Measurements from ENCODE around the gene URB2. TPM values are rescaled to one million over a fixed set of nuclear protein-coding genes. Genes with fewer than 3 reads are reported as not detected.

Gene URB2
- total RNA-seq, 1 experiment from 2014 or later: 20.4 TPM

- Histone ChIP-seq H3K4me3 (replicated peaks in 1 of 2; ENCODE audit: low read depth in 1 of 2, low read length in 2 of 2) (no peak overlapping the region), H3K4me1 (ENCODE audit: control insufficient read depth in 1 of 2, insufficient read depth in 2 of 2, low read length in 2 of 2) (no peaks in the 10 kb centered on the region), H3K36me3 (ENCODE audit: control insufficient read depth in 1 of 2, insufficient read depth in 2 of 2, low read length in 2 of 2) (peaks cover 37 to 41% of the 10 kb centered on the region in 2 experiments), H3K9me2 (ENCODE audit: insufficient read depth) (no peaks in the 10 kb centered on the region), H3K27ac (ENCODE audit: low read depth, low read length) (no peak overlapping the region), H3K9ac (ENCODE audit: low read length) (no peak overlapping the region), H3K4me2 (ENCODE audit: low read length) (no peak overlapping the region), H3K9me3 (ENCODE audit: control insufficient read depth in 1 of 2, insufficient read depth in 1 of 2, low read depth in 1 of 2, low read length in 2 of 2) (no peaks in the 10 kb centered on the region), H3K79me2 (ENCODE audit: insufficient read depth, low read length) (peaks cover 49% of the 10 kb centered on the region), H2AFZ (ENCODE audit: low read depth, low read length, poor library complexity, severe bottlenecking) (no peak overlapping the region), H3K27me3 (ENCODE audit: insufficient read depth, low read length) (no peaks in the 10 kb centered on the region), H4K20me1 (ENCODE audit: insufficient read depth) (no peaks in the 10 kb centered on the region; the same call in 1 of the 2 replicates)
- ATAC-seq: no peak
- TF ChIP-seq SP1 (IDR thresholded peaks at IDR 0.05; ENCODE audit: low read depth) (no peak), ZFX (IDR thresholded peaks at IDR 0.05) (no peak), FOSL1 (IDR thresholded peaks at IDR 0.05; ENCODE audit: low read depth) (no peak), SRF (IDR thresholded peaks at IDR 0.05; ENCODE audit: low read depth) (no peak)
- no TSS peak for BruUV-seq (replicated peaks)
- CTCF ChIA-PET: no interaction called here
- intact Hi-C loops (cut with micrococcal nuclease): no loop called here
- RAD21 ChIA-PET (ENCODE audit: low non-redundant PET in 1 of 2, low total read pairs in 2 of 2, uncharacterized antibody in 2 of 2, unreplicated experiment in 2 of 2): no interaction called here
- DNase-seq (ENCODE audit: low read depth, low spot score): no peak
- POLR2A ChIA-PET: no interaction called here
These were observed 18.1 kb downstream of the URB2 start for GRCh38 chr1:229643996-229644745.

DNA sequence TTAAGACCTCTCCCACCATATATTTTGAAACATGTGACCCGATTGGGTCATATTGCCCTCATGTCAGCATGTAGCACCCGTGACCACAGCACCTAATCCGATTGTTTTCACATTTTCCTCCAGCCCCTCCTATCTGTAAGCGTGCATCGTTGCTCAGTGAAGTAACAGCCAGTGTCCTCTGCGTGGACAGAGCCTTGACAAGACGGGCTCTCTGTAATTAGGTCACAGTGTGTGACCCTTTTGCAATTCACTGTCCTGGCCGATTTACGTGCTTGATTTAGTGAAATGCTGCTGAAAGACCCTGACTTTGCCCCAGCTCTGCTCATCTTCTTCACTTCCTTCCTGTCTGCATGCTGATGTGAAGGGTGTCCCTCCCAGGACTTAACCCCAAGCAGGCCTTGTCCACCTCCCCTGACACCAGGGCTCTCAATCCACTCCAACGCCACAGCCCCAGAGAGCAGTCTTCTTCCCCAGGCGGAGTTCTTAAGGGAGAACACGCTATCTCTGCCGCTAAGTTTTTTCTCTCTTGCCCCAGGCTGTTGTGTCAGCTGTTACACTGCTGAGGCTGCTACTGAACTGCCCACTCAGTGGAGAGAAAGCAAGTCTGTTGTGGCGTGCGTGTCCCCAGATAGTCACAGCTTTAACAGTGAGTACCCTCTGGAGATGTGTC lies 19.4 kb downstream of the URB2 start:
- H4K20me1 ChIP-seq (ENCODE audit: insufficient read depth): no peaks in the 10 kb centered on the region
- peaks cover 43% of the 10 kb centered on the region for H3K79me2 ChIP-seq (ENCODE audit: insufficient read depth, low read length)
- H2AFZ ChIP-seq (ENCODE audit: low read depth, low read length, poor library complexity, severe bottlenecking): no peak overlapping the region
- intact Hi-C loops (cut with micrococcal nuclease): no loop called here
- H3K4me3 ChIP-seq (replicated peaks in 1 of 2; ENCODE audit: low read depth in 1 of 2, low read length in 2 of 2): no peak overlapping the region
- no peak overlapping the region for H3K27ac ChIP-seq (ENCODE audit: low read depth, low read length)
- no peaks in the 10 kb centered on the region for H3K9me2 ChIP-seq (ENCODE audit: insufficient read depth)
- ChIA-PET POLR2A (no interaction called here), RAD21 (ENCODE audit: low non-redundant PET in 1 of 2, low total read pairs in 2 of 2, uncharacterized antibody in 2 of 2, unreplicated experiment in 2 of 2) (no interaction called here), CTCF (no interaction called here)
- H3K4me1 ChIP-seq (ENCODE audit: control insufficient read depth in 1 of 2, insufficient read depth in 2 of 2, low read length in 2 of 2): no peaks in the 10 kb centered on the region
- DNase-seq (ENCODE audit: low read depth, low spot score) (no peak), ATAC-seq (no peak)
- H3K27me3 ChIP-seq (ENCODE audit: insufficient read depth, low read length): no peaks in the 10 kb centered on the region
- no peaks in the 10 kb centered on the region for H3K9me3 ChIP-seq (ENCODE audit: control insufficient read depth in 1 of 2, insufficient read depth in 1 of 2, low read depth in 1 of 2, low read length in 2 of 2)
- H3K4me2 ChIP-seq (ENCODE audit: low read length): no peak overlapping the region
- peaks cover 35 to 46% of the 10 kb centered on the region in 2 experiments for H3K36me3 ChIP-seq (ENCODE audit: control insufficient read depth in 1 of 2, insufficient read depth in 2 of 2, low read length in 2 of 2)
- TF ChIP-seq, protein P1, sequence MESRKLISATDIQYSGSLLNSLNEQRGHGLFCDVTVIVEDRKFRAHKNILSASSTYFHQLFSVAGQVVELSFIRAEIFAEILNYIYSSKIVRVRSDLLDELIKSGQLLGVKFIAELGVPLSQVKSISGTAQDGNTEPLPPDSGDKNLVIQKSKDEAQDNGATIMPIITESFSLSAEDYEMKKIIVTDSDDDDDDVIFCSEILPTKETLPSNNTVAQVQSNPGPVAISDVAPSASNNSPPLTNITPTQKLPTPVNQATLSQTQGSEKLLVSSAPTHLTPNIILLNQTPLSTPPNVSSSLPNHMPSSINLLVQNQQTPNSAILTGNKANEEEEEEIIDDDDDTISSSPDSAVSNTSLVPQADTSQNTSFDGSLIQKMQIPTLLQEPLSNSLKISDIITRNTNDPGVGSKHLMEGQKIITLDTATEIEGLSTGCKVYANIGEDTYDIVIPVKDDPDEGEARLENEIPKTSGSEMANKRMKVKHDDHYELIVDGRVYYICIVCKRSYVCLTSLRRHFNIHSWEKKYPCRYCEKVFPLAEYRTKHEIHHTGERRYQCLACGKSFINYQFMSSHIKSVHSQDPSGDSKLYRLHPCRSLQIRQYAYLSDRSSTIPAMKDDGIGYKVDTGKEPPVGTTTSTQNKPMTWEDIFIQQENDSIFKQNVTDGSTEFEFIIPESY (IDR thresholded peaks at IDR 0.05; ENCODE audit: extremely low read depth, insufficient replicate concordance, low read length): no peak
- no peak for TF ChIP-seq RAD21 (IDR thresholded peaks at IDR 0.05; ENCODE audit: low read depth)
- no peak for TF ChIP-seq EZH2 (IDR thresholded peaks at IDR 0.05)
- no peak for TF ChIP-seq FOSL1 (IDR thresholded peaks at IDR 0.05; ENCODE audit: low read depth)
- TF ChIP-seq, protein P2, sequence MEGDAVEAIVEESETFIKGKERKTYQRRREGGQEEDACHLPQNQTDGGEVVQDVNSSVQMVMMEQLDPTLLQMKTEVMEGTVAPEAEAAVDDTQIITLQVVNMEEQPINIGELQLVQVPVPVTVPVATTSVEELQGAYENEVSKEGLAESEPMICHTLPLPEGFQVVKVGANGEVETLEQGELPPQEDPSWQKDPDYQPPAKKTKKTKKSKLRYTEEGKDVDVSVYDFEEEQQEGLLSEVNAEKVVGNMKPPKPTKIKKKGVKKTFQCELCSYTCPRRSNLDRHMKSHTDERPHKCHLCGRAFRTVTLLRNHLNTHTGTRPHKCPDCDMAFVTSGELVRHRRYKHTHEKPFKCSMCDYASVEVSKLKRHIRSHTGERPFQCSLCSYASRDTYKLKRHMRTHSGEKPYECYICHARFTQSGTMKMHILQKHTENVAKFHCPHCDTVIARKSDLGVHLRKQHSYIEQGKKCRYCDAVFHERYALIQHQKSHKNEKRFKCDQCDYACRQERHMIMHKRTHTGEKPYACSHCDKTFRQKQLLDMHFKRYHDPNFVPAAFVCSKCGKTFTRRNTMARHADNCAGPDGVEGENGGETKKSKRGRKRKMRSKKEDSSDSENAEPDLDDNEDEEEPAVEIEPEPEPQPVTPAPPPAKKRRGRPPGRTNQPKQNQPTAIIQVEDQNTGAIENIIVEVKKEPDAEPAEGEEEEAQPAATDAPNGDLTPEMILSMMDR (IDR thresholded peaks at IDR 0.05 in 2 of 3, conservative IDR thresholded peaks at IDR 0.05 in 1 of 3; ENCODE audit: borderline replicate concordance in 1 of 3, insufficient read depth in 1 of 3, low read depth in 2 of 3, low read length in 2 of 3): no peak
- TF ChIP-seq ZFX (IDR thresholded peaks at IDR 0.05): no peak
- TF ChIP-seq POLR2AphosphoS5 (IDR thresholded peaks at IDR 0.05; ENCODE audit: low read depth, low read length): no peak
- TF ChIP-seq POLR2A (IDR thresholded peaks at IDR 0.05; ENCODE audit: borderline replicate concordance, extremely low read depth, insufficient read depth, insufficient read length): no peak
- no peak for TF ChIP-seq ATF3 (IDR thresholded peaks at IDR 0.05)
- TF ChIP-seq SRF (IDR thresholded peaks at IDR 0.05; ENCODE audit: low read depth): no peak
- TF ChIP-seq YY1 (IDR thresholded peaks at IDR 0.05; ENCODE audit: extremely low read depth, insufficient replicate concordance, low read depth, low read length): no peak
- TF ChIP-seq, protein P3, sequence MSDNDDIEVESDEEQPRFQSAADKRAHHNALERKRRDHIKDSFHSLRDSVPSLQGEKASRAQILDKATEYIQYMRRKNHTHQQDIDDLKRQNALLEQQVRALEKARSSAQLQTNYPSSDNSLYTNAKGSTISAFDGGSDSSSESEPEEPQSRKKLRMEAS (IDR thresholded peaks at IDR 0.05): no peak
- no peak for TF ChIP-seq SP1 (IDR thresholded peaks at IDR 0.05; ENCODE audit: low read depth)
- H3K9ac ChIP-seq (ENCODE audit: low read length): no peak overlapping the region
- no TSS peak for BruUV-seq (replicated peaks)
